ENCODE measurements around the gene PRDM16.

GRCh38 chr1:3173381-3173980, 104.5 kb downstream of the PRDM16 start:
- no peak for TF ChIP-seq EZH2phosphoT487 (IDR thresholded peaks at IDR 0.05; ENCODE audit: borderline replicate concordance)
- TF ChIP-seq, protein P1, sequence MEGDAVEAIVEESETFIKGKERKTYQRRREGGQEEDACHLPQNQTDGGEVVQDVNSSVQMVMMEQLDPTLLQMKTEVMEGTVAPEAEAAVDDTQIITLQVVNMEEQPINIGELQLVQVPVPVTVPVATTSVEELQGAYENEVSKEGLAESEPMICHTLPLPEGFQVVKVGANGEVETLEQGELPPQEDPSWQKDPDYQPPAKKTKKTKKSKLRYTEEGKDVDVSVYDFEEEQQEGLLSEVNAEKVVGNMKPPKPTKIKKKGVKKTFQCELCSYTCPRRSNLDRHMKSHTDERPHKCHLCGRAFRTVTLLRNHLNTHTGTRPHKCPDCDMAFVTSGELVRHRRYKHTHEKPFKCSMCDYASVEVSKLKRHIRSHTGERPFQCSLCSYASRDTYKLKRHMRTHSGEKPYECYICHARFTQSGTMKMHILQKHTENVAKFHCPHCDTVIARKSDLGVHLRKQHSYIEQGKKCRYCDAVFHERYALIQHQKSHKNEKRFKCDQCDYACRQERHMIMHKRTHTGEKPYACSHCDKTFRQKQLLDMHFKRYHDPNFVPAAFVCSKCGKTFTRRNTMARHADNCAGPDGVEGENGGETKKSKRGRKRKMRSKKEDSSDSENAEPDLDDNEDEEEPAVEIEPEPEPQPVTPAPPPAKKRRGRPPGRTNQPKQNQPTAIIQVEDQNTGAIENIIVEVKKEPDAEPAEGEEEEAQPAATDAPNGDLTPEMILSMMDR (conservative IDR thresholded peaks at IDR 0.05; ENCODE audit: low read length), result no peak
